ENCODE results near the gene FBN1.

The FBN1 gene

GRCh38 chr15:48388016-48388851 lies 257.3 kb downstream of the FBN1 start:
- DNase-seq, result no peak
- TF ChIP-seq GATA1 (IDR thresholded peaks at IDR 0.05; ENCODE audit: low read depth, low read length), result no peak
- TF ChIP-seq POLR2A (IDR thresholded peaks at IDR 0.05; ENCODE audit: low read length), result no peak

- DNase-seq, result no peak
- no peak for TF ChIP-seq GATA1 (IDR thresholded peaks at IDR 0.05; ENCODE audit: low read depth, low read length)
- TF ChIP-seq POLR2A (IDR thresholded peaks at IDR 0.05; ENCODE audit: low read length), result no peak
Observed at GRCh38 chr15:48385031-48385830, 260.3 kb downstream of the FBN1 start.

- no peak for DNase-seq
- TF ChIP-seq GATA1 (IDR thresholded peaks at IDR 0.05; ENCODE audit: low read depth, low read length), result no peak
- no peak for TF ChIP-seq POLR2A (IDR thresholded peaks at IDR 0.05; ENCODE audit: low read length)
Observed at GRCh38 chr15:48384616-48385015, 260.9 kb downstream of the FBN1 start.

GRCh38 chr15:48383031-48383430 lies 262.5 kb downstream of the FBN1 start:
- DNase-seq, result no peak

GRCh38 chr15:48381861-48382260 lies 263.6 kb downstream of the FBN1 start:
- no peak for DNase-seq
- TF ChIP-seq POLR2A (IDR thresholded peaks at IDR 0.05; ENCODE audit: low read length), result no peak
- no peak for TF ChIP-seq GATA1 (IDR thresholded peaks at IDR 0.05; ENCODE audit: low read depth, low read length)

More at GRCh38 chr15:48383031-48383430, 262.5 kb downstream of the FBN1 start:
- no peak for TF ChIP-seq GATA1 (IDR thresholded peaks at IDR 0.05; ENCODE audit: low read depth, low read length)
- TF ChIP-seq POLR2A (IDR thresholded peaks at IDR 0.05; ENCODE audit: low read length), result no peak

GRCh38 chr15:48380198-48380597 lies 265.3 kb downstream of the FBN1 start:
- TF ChIP-seq POLR2A (IDR thresholded peaks at IDR 0.05; ENCODE audit: low read length) (no peak), GATA1 (IDR thresholded peaks at IDR 0.05; ENCODE audit: low read depth, low read length) (no peak)
- no peak for DNase-seq

- TF ChIP-seq POLR2A (IDR thresholded peaks at IDR 0.05; ENCODE audit: low read length) (no peak), GATA1 (IDR thresholded peaks at IDR 0.05; ENCODE audit: low read depth, low read length) (no peak)
Observed at GRCh38 chr15:48375767-48376166, 269.7 kb downstream of the FBN1 start.

GRCh38 chr15:48374472-48374871 lies 271.0 kb downstream of the FBN1 start:
- TF ChIP-seq GATA1 (IDR thresholded peaks at IDR 0.05; ENCODE audit: low read depth, low read length) (no peak), POLR2A (IDR thresholded peaks at IDR 0.05; ENCODE audit: low read length) (no peak)

More at GRCh38 chr15:48375767-48376166, 269.7 kb downstream of the FBN1 start:
- DNase-seq, result no peak

GRCh38 chr15:48373821-48374451 lies 271.6 kb downstream of the FBN1 start:
- no peak for DNase-seq
- TF ChIP-seq POLR2A (IDR thresholded peaks at IDR 0.05; ENCODE audit: low read length) (no peak), GATA1 (IDR thresholded peaks at IDR 0.05; ENCODE audit: low read depth, low read length) (no peak)

More at GRCh38 chr15:48374472-48374871, 271.0 kb downstream of the FBN1 start:
- DNase-seq, result no peak

- no peak for DNase-seq
- TF ChIP-seq GATA1 (IDR thresholded peaks at IDR 0.05; ENCODE audit: low read depth, low read length) (no peak), POLR2A (IDR thresholded peaks at IDR 0.05; ENCODE audit: low read length) (no peak)
Observed at GRCh38 chr15:48371961-48372360, 273.5 kb downstream of the FBN1 start.

GRCh38 chr15:48371550-48371949 lies 274.0 kb downstream of the FBN1 start:
- DNase-seq, result no peak
- no peak for TF ChIP-seq GATA1 (IDR thresholded peaks at IDR 0.05; ENCODE audit: low read depth, low read length)
- no peak for TF ChIP-seq POLR2A (IDR thresholded peaks at IDR 0.05; ENCODE audit: low read length)

- no peak for DNase-seq
- TF ChIP-seq POLR2A (IDR thresholded peaks at IDR 0.05; ENCODE audit: low read length), result no peak
- no peak for TF ChIP-seq GATA1 (IDR thresholded peaks at IDR 0.05; ENCODE audit: low read depth, low read length)
Observed at GRCh38 chr15:48370460-48370859, 275.0 kb downstream of the FBN1 start.

GRCh38 chr15:48367483-48367882 lies 278.0 kb downstream of the FBN1 start:
- TF ChIP-seq GATA1 (IDR thresholded peaks at IDR 0.05; ENCODE audit: low read depth, low read length) (no peak), POLR2A (IDR thresholded peaks at IDR 0.05; ENCODE audit: low read length) (no peak)
- no peak for DNase-seq
